NCI-H510A (cell line): ENCODE data around the gene UNC93A.

ENCODE experiments used
- DNase-seq: peaks from one replicate; lab custom pipeline; 2025; lab: John Stamatoyannopoulos, UW

The UNC93A gene

GRCh38 chr6:167293088-167293589 lies 2.0 kb downstream of the UNC93A start:
- no peak for DNase-seq

- DNase-seq, result no peak
Measured at GRCh38 chr6:167293590-167294091, 2.5 kb downstream of the UNC93A start.

- no peak for DNase-seq
Measured at GRCh38 chr6:167294241-167294640, 3.1 kb downstream of the UNC93A start.

- DNase-seq, result no peak
Measured at GRCh38 chr6:167294651-167295494, 3.8 kb downstream of the UNC93A start.

- no peak for DNase-seq
Measured at GRCh38 chr6:167295495-167296292, 4.6 kb downstream of the UNC93A start.

- no peak for DNase-seq
Measured at GRCh38 chr6:167296293-167296690, 5.2 kb downstream of the UNC93A start.

GRCh38 chr6:167296902-167297301 lies 5.8 kb downstream of the UNC93A start:
- no peak for DNase-seq

GRCh38 chr6:167298127-167298526 lies 7.0 kb downstream of the UNC93A start:
- no peak for DNase-seq

GRCh38 chr6:167299641-167300308 lies 8.7 kb downstream of the UNC93A start:
- no peak for DNase-seq

- no peak for DNase-seq
Measured at GRCh38 chr6:167300902-167301777, 10.0 kb downstream of the UNC93A start.

- no peak for DNase-seq
Measured at GRCh38 chr6:167302074-167302473, 11.0 kb downstream of the UNC93A start.

- no peak for DNase-seq
Measured at GRCh38 chr6:167302796-167303195, 11.7 kb downstream of the UNC93A start.

GRCh38 chr6:167303675-167304625 lies 12.8 kb downstream of the UNC93A start:
- DNase-seq, result no peak

GRCh38 chr6:167304912-167305311 lies 13.8 kb downstream of the UNC93A start:
- no peak for DNase-seq

GRCh38 chr6:167305796-167306195 lies 14.7 kb downstream of the UNC93A start:
- no peak for DNase-seq

- no peak for DNase-seq
Measured at GRCh38 chr6:167306401-167306998, 15.4 kb downstream of the UNC93A start.

- no peak for DNase-seq
Measured at GRCh38 chr6:167307342-167307955, 16.3 kb downstream of the UNC93A start.

- no peak for DNase-seq
Measured at GRCh38 chr6:167308207-167308606, 17.1 kb downstream of the UNC93A start.
